ENCODE measurements around the gene CXCR5.

GRCh38 chr11:118853678-118854077 is 30.0 kb upstream of the CXCR5 start:
- TF ChIP-seq RAD21 (IDR thresholded peaks at IDR 0.05), result no peak
- no peak for TF ChIP-seq MAX (IDR thresholded peaks at IDR 0.05)
- TF ChIP-seq CTCF (IDR thresholded peaks at IDR 0.05; ENCODE audit: low read depth, low read length, missing input control), result no peak
- no peak for TF ChIP-seq YY1 (IDR thresholded peaks at IDR 0.05)
- TF ChIP-seq TAF1 (conservative IDR thresholded peaks at IDR 0.05), result no peak

All from liver (tissue), 3 donors.